ENCODE measurements around the gene NPLOC4.

The NPLOC4 gene

DNA sequence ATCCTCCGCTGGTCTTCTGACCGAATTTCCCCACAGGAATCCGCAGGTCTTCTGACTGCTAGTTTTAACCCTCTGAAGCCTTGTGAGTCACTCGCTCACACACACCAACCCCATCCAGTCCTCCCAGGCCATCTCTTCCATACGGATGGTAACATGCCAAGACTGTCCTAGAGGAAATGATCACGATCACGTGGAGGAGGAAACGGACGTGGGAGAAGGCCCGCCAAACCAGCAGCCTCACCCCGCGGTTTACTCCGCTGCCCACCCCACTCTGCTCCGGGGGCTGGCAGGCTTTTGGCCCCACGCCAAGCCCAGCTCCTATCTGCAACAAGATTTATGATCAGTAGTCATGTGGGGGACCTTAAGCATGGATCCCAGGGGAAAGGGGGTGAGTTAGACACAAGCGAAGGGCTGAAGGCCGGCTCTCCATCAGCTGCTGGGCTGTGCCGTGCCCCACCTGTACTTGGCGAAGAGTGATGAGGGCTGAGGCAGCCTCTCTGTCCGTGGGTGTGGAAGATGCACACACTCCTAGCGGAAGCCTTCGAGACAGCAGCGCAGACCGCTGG, 83.2 kb downstream of the NPLOC4 start (continued):
- no peak for TF ChIP-seq ZNF548 (tag by site-specific recombination; IDR thresholded peaks at IDR 0.05)
- TF ChIP-seq ZNF792 (tag by site-specific recombination; IDR thresholded peaks at IDR 0.05): no peak; the same call in 1 of the 2 replicates
- TF ChIP-seq ZNF341 (tag by site-specific recombination; IDR thresholded peaks at IDR 0.05; ENCODE audit: low read depth): peak; percentile 69
- TF ChIP-seq ZEB2 (tag by site-specific recombination; IDR thresholded peaks at IDR 0.05): peak; percentile 90
- TF ChIP-seq, protein P1, sequence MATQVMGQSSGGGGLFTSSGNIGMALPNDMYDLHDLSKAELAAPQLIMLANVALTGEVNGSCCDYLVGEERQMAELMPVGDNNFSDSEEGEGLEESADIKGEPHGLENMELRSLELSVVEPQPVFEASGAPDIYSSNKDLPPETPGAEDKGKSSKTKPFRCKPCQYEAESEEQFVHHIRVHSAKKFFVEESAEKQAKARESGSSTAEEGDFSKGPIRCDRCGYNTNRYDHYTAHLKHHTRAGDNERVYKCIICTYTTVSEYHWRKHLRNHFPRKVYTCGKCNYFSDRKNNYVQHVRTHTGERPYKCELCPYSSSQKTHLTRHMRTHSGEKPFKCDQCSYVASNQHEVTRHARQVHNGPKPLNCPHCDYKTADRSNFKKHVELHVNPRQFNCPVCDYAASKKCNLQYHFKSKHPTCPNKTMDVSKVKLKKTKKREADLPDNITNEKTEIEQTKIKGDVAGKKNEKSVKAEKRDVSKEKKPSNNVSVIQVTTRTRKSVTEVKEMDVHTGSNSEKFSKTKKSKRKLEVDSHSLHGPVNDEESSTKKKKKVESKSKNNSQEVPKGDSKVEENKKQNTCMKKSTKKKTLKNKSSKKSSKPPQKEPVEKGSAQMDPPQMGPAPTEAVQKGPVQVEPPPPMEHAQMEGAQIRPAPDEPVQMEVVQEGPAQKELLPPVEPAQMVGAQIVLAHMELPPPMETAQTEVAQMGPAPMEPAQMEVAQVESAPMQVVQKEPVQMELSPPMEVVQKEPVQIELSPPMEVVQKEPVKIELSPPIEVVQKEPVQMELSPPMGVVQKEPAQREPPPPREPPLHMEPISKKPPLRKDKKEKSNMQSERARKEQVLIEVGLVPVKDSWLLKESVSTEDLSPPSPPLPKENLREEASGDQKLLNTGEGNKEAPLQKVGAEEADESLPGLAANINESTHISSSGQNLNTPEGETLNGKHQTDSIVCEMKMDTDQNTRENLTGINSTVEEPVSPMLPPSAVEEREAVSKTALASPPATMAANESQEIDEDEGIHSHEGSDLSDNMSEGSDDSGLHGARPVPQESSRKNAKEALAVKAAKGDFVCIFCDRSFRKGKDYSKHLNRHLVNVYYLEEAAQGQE (tag by site-specific recombination; IDR thresholded peaks at IDR 0.05): no peak
- peak; percentile 71 for TF ChIP-seq KLF17 (tag by site-specific recombination; IDR thresholded peaks at IDR 0.05)
- no peak for TF ChIP-seq GLI4 (tag by site-specific recombination; IDR thresholded peaks at IDR 0.05)
- peak; percentile 77; the same call in 1 of the 2 replicates for TF ChIP-seq ZNF10 (tag by site-specific recombination; IDR thresholded peaks at IDR 0.05)
- no peak for TF ChIP-seq ZNF529 (tag by site-specific recombination; IDR thresholded peaks at IDR 0.05; ENCODE audit: insufficient replicate concordance)
- TF ChIP-seq ZNF549 (tag by site-specific recombination; IDR thresholded peaks at IDR 0.05): no peak
- peak; percentile 54 for TF ChIP-seq ZNF335 (tag by site-specific recombination; conservative IDR thresholded peaks at IDR 0.05)
- TF ChIP-seq ZNF302 (tag by site-specific recombination; IDR thresholded peaks at IDR 0.05; ENCODE audit: low read depth): no peak
- TF ChIP-seq AEBP2 (tag by site-specific recombination; IDR thresholded peaks at IDR 0.05; ENCODE audit: borderline replicate concordance): no peak
- TF ChIP-seq, protein P2, sequence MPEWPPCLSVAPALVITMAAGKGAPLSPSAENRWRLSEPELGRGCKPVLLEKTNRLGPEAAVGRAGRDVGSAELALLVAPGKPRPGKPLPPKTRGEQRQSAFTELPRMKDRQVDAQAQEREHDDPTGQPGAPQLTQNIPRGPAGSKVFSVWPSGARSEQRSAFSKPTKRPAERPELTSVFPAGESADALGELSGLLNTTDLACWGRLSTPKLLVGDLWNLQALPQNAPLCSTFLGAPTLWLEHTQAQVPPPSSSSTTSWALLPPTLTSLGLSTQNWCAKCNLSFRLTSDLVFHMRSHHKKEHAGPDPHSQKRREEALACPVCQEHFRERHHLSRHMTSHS (tag by site-specific recombination; IDR thresholded peaks at IDR 0.05): no peak
- peak; percentile 29; the same call in 1 of the 2 replicates for TF ChIP-seq ZBTB48 (tag by site-specific recombination; IDR thresholded peaks at IDR 0.05)
- TF ChIP-seq ZNF514 (tag by site-specific recombination; IDR thresholded peaks at IDR 0.05): no peak
- no peak for TF ChIP-seq ZNF837 (tag by site-specific recombination; IDR thresholded peaks at IDR 0.05)
- peak; percentile 74 for TF ChIP-seq ZNF629 (tag by site-specific recombination; IDR thresholded peaks at IDR 0.05)
- peak; percentile 54 for TF ChIP-seq PRDM10 (tag by site-specific recombination; IDR thresholded peaks at IDR 0.05)
- TF ChIP-seq ZNF394 (tag by site-specific recombination; IDR thresholded peaks at IDR 0.05; ENCODE audit: borderline replicate concordance): peak; percentile 66; the same call in 1 of the 2 replicates
- TF ChIP-seq GLI2 (tag by site-specific recombination; IDR thresholded peaks at IDR 0.05; ENCODE audit: borderline replicate concordance, low read depth): no peak
- no peak for TF ChIP-seq ZNF768 (tag by site-specific recombination; IDR thresholded peaks at IDR 0.05)
- TF ChIP-seq ZNF112 (tag by site-specific recombination; IDR thresholded peaks at IDR 0.05): no peak
- peak; percentile 53; the same call in 1 of the 2 replicates for TF ChIP-seq ZNF501 (tag by site-specific recombination; IDR thresholded peaks at IDR 0.05)
- TF ChIP-seq, protein P3, sequence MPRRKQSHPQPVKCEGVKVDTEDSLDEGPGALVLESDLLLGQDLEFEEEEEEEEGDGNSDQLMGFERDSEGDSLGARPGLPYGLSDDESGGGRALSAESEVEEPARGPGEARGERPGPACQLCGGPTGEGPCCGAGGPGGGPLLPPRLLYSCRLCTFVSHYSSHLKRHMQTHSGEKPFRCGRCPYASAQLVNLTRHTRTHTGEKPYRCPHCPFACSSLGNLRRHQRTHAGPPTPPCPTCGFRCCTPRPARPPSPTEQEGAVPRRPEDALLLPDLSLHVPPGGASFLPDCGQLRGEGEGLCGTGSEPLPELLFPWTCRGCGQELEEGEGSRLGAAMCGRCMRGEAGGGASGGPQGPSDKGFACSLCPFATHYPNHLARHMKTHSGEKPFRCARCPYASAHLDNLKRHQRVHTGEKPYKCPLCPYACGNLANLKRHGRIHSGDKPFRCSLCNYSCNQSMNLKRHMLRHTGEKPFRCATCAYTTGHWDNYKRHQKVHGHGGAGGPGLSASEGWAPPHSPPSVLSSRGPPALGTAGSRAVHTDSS (tag by site-specific recombination; IDR thresholded peaks at IDR 0.05): 0 out of 2 replicates have a peak, but pooled peaks have one; percentile 25
- no peak for TF ChIP-seq ZNF274 (IDR thresholded peaks at IDR 0.05; ENCODE audit: low read length)
- TF ChIP-seq ZNF274 (tag by site-specific recombination; IDR thresholded peaks at IDR 0.05; ENCODE audit: borderline replicate concordance): no peak
- TF ChIP-seq ZNF366 (tag by site-specific recombination; conservative IDR thresholded peaks at IDR 0.05): peak; percentile 89
- no peak for TF ChIP-seq SETDB1 (IDR thresholded peaks at IDR 0.05; ENCODE audit: insufficient read length, low read length)

Data from HEK293 (cell line).